Measurements from ENCODE around the gene POMGNT1. TPM values are rescaled to one million over a fixed set of nuclear protein-coding genes. Genes with fewer than 3 reads are reported as not detected.

POMGNT1 gene
- total RNA-seq, 1 donor from 2014 or later = 55.7 TPM

DNA sequence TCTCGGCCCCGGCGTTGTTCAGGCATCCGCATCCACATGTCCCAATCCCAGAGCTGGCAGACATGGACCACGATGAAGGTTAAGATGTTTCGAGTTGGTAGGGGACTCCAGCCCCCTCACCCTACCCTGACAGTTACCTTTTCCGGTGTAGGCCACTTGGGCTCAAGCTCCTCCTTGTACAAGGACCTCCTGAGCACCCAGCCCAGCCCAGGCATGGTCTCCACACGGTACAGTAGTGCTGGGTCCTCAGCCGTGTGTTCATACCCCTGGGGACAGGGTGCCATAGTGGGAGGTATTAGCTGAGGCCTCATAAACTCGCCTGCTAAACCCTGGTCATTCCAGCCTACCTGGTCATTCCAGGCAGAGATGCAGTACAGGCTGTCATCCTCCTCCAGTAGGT is 6.1 kb downstream of the POMGNT1 start:
- Histone ChIP-seq H3K36me3 (no peaks in the 10 kb centered on the region), H2AFZ (replicated peaks) (no peak overlapping the region)
- H3K9me3 Mint-ChIP-seq = no peaks in the 10 kb centered on the region

DNA sequence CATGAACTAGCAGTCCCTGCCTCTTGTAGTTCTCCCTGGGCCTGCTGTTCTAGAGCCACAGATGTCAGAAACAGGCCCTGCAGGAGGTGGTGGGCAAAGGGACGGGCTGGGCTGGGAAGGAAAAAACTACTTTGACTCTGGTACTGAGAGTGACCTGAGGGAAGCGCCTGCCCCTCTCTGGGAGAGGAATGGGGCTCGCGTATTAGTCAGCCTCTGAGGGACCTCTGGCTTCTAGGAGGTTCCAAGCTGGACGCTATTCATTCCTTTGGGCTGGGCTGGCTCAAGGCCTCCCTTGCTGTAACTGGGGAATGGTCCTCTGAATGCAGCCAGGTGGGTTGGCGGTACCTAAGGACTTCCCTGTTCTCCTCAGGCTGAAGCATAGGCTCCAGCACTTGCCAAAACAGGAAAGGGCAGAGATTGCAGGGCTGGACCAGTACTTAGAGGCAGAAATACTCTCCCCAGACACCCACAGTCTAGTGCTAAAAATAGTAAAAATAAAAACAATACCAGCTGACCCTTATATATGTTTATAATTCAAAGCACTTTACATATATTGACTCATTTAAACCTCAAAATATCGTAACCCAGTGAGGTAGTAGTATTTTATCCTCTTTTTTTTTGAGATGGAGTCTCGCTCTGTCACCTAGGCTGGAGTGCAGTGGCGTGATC is 7.1 kb downstream of the POMGNT1 start:
- TF ChIP-seq EZH2phosphoT487 (IDR thresholded peaks at IDR 0.05) = no peak
- no peak overlapping the region for H3K27ac Mint-ChIP-seq
- Histone ChIP-seq H3F3A (ENCODE audit: low read depth) (peaks cover 2% of the 10 kb centered on the region), H3K4me1 (no peaks in the 10 kb centered on the region), H3K4me3 (no peak overlapping the region), H4K20me1 (ENCODE audit: low read depth) (no peaks in the 10 kb centered on the region), H3K9ac (no peak overlapping the region), H3K36me3 (no peaks in the 10 kb centered on the region), H3K9me3 (ENCODE audit: low read depth) (no peaks in the 10 kb centered on the region), H3K27ac (no peak overlapping the region), H3K79me2 (ENCODE audit: low read depth) (no peaks in the 10 kb centered on the region), H3K27me3 (no peaks in the 10 kb centered on the region), H2AFZ (replicated peaks) (no peak overlapping the region), H3K4me2 (no peak overlapping the region)
- no peak for DNase-seq (ENCODE audit: low spot score)
- H3K27me3 Mint-ChIP-seq (ENCODE audit: insufficient read depth, low read depth) = peaks cover 3% of the 10 kb centered on the region
- peaks cover 25% of the 10 kb centered on the region for H3K36me3 Mint-ChIP-seq
- H3K4me1 Mint-ChIP-seq = peaks cover 2% of the 10 kb centered on the region
- H3K9me3 Mint-ChIP-seq = no peaks in the 10 kb centered on the region
- H3K4me3 Mint-ChIP-seq = no peak overlapping the region

More for the DNA sequence above, 6.1 kb downstream of the POMGNT1 start:
- Mint-ChIP-seq H3K4me3 (no peak overlapping the region), H3K4me1 (peaks cover 3% of the 10 kb centered on the region), H3K36me3 (peaks cover 25% of the 10 kb centered on the region), H3K27ac (no peak overlapping the region), H3K27me3 (ENCODE audit: insufficient read depth, low read depth) (peaks cover 3% of the 10 kb centered on the region)
- Histone ChIP-seq H3K79me2 (ENCODE audit: low read depth) (peaks cover 2% of the 10 kb centered on the region), H3K9ac (no peak overlapping the region), H3K4me3 (no peak overlapping the region), H3K4me1 (no peaks in the 10 kb centered on the region), H4K20me1 (ENCODE audit: low read depth) (peaks cover 1% of the 10 kb centered on the region), H3K27ac (no peak overlapping the region), H3F3A (ENCODE audit: low read depth) (peaks cover 8% of the 10 kb centered on the region), H3K4me2 (no peak overlapping the region), H3K27me3 (no peaks in the 10 kb centered on the region), H3K9me3 (ENCODE audit: low read depth) (no peaks in the 10 kb centered on the region)
- TF ChIP-seq, protein P1, sequence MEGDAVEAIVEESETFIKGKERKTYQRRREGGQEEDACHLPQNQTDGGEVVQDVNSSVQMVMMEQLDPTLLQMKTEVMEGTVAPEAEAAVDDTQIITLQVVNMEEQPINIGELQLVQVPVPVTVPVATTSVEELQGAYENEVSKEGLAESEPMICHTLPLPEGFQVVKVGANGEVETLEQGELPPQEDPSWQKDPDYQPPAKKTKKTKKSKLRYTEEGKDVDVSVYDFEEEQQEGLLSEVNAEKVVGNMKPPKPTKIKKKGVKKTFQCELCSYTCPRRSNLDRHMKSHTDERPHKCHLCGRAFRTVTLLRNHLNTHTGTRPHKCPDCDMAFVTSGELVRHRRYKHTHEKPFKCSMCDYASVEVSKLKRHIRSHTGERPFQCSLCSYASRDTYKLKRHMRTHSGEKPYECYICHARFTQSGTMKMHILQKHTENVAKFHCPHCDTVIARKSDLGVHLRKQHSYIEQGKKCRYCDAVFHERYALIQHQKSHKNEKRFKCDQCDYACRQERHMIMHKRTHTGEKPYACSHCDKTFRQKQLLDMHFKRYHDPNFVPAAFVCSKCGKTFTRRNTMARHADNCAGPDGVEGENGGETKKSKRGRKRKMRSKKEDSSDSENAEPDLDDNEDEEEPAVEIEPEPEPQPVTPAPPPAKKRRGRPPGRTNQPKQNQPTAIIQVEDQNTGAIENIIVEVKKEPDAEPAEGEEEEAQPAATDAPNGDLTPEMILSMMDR (IDR thresholded peaks at IDR 0.05) = no peak
- no peak for TF ChIP-seq EZH2phosphoT487 (IDR thresholded peaks at IDR 0.05)
- TF ChIP-seq EZH2 (IDR thresholded peaks at IDR 0.05) = no peak
- DNase-seq (ENCODE audit: low spot score) = no peak

DNA sequence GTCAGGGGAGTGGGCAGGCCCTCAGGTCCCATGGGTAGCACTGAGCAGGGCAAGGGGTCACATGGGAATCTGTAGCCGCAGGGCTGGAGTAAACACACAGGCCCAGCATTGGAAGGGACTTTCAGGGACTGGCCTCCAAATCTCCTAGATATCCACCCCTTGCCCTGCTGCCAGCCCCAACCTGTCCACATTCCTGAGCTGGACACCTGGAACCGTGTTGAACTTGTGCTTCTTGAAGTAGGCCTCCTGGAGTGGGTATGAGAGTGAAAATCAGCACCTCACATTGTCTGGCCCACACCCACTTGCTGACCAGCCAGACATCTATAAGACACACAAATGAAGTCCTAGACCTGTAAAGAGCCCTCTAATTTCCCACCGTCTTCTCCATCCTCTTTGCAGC is 7.7 kb downstream of the POMGNT1 start:
- H3K27ac Mint-ChIP-seq = no peak overlapping the region

More for the DNA sequence above, 7.7 kb downstream of the POMGNT1 start:
- H3K27me3 ChIP-seq = no peaks in the 10 kb centered on the region
- no peak overlapping the region for H3K4me2 ChIP-seq
- Mint-ChIP-seq H3K9me3 (no peaks in the 10 kb centered on the region), H3K4me1 (peaks cover 2% of the 10 kb centered on the region), H3K27me3 (ENCODE audit: insufficient read depth, low read depth) (peaks cover 3% of the 10 kb centered on the region), H3K4me3 (no peak overlapping the region), H3K36me3 (peaks cover 25% of the 10 kb centered on the region)
- no peak overlapping the region for H3K4me3 ChIP-seq
- H3K9me3 ChIP-seq (ENCODE audit: low read depth) = no peaks in the 10 kb centered on the region
- H3K36me3 ChIP-seq = no peaks in the 10 kb centered on the region
- H2AFZ ChIP-seq (replicated peaks) = no peak overlapping the region
- H3K27ac ChIP-seq = no peak overlapping the region
- no peaks in the 10 kb centered on the region for H3K4me1 ChIP-seq
- no peaks in the 10 kb centered on the region for H3F3A ChIP-seq (ENCODE audit: low read depth)
- TF ChIP-seq, protein P1 (IDR thresholded peaks at IDR 0.05) = no peak
- TF ChIP-seq EZH2 (IDR thresholded peaks at IDR 0.05) (no peak), EZH2phosphoT487 (IDR thresholded peaks at IDR 0.05) (no peak)
- H4K20me1 ChIP-seq (ENCODE audit: low read depth) = no peaks in the 10 kb centered on the region
- no peaks in the 10 kb centered on the region for H3K79me2 ChIP-seq (ENCODE audit: low read depth)
- DNase-seq (ENCODE audit: low spot score) = no peak
- H3K9ac ChIP-seq = no peak overlapping the region
